Measurements from ENCODE around the gene THSD4.
"Not testable (repeated sequence)": the region's sequence is repeated elsewhere in the genome, so short reads cannot be mapped to it uniquely, and the experiment has no call there.

THSD4 gene

GRCh38 chr15:71151081-71151480 is 35.8 kb downstream of the THSD4 start:
- no peak for DNase-seq

- no peak for DNase-seq
These were observed 37.3 kb downstream of the THSD4 start for GRCh38 chr15:71152542-71152941.

- no peak for DNase-seq
These were observed 38.7 kb downstream of the THSD4 start for GRCh38 chr15:71153823-71154524.

DNA sequence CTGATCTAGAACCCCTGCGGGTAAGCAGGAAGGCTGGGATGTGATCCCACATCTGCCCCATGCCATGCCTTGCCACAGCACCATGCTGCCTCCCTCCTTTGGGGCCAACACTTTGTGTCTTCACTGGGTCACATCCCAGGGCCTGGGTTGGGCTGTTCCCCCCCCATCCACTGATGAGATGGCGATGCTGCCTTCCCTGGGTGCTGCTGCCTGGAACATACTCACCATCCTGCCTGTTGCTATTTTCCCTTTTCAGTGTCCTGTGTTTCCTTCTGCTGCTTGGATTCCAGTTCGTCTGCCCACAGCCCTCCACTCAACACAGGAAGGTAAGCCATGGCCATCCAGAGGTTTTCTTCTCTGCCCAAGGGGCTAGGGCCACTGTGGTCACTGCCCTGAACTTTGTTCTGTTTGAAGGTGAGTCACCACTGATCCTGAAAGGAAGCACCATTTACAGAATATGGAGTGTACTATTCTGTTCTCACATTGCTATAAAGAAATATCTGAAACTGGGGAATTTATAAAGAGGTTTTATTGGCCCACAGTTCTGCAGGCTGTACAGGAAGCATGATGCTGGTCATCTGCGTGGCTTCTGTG is 39.4 kb downstream of the THSD4 start:
- no peak for DNase-seq

DNA sequence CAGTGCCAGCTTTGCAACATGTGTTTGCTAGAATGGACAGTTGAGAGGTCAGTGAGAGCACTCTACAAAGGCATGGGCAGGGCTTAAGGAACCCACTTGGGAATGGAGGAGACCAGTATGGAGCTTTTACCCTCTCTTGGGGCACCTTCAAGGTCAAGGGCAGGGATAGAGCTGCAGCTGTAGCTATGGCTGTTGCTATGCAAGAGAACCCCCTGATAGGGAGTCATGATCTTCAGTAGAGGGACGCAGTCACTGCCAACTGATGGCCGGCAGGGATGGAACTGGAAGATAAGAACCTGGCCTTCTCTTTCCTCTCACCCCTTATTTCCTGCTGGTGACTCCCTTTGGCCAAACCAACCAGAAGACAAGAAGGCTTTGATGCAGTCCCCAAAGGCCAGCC is 40.3 kb downstream of the THSD4 start:
- no peak for DNase-seq

- DNase-seq: no peak
These were observed 45.7 kb downstream of the THSD4 start for GRCh38 chr15:71160976-71161375.

DNA sequence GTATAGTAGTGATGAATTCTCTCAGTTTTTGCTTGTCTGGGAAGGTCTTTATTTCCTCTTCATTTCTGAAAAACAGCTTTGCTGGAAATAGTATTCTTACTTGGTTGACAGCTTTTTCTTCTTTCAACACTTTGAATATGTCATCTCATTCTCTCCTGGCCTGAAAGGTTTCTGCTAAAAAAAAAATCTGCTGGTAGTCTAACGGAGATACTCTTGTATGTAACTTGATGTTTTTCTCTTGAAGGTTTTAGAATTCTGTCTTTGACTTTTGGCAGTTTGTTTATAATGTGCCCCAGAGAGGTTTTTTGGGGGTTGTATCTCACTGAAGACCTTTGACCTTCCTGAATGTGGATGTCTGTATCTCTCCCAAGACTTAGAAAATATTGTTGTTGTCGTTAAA is 47.0 kb downstream of the THSD4 start:
- no peak for DNase-seq

DNA sequence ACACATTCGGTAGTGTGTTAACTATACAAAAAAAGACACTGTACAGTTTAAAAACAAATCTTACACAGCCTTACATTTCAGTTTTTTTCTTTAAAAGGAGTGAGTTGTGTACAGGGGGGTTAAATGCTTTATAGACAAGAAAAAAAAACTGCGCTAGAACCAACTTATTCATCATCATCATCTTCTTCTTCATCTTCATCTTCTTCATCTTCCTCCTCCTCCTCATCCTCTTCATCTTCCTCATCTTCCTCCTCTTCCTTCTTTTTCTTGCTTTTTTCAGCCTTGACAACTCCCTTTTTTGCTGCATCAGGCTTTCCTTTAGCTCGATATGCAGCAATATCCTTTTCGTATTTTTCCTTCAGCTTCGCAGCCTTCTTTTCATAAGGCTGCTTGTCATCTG is 49.3 kb downstream of the THSD4 start:
- not testable (repeated sequence) for DNase-seq

DNA sequence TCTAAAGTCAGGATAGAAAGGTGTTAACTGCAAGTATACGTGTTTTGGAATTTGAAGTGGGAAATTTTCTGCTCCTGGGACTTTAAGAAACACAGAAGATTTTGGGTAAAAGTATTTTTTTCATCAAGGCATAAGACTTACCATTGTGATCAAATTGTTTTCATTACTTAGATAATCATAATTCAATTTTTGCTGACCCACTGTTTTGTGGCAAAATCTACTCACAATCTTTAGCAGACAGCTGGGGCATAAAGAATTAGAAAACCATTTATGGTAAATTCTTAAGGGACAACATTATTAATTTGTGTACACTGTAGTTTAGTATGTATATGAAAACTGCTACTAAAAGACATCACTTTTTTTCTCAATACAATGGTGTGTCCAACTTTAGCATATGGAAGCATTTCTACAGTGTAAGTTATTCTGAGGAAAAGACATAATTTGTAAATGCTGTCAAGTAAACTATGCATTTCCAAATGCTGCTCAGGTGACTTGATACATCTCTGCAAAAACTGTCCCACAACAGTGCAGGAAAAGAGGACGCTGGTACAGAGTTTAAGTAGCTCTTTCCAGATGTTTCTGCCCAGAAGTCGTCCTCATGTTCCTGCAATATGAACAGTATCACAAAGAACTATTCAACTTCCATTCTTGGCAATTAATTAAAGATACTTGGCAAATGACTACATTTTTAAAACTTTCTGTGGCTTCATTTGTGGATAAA is 52.3 kb downstream of the THSD4 start:
- DNase-seq: no peak

DNA sequence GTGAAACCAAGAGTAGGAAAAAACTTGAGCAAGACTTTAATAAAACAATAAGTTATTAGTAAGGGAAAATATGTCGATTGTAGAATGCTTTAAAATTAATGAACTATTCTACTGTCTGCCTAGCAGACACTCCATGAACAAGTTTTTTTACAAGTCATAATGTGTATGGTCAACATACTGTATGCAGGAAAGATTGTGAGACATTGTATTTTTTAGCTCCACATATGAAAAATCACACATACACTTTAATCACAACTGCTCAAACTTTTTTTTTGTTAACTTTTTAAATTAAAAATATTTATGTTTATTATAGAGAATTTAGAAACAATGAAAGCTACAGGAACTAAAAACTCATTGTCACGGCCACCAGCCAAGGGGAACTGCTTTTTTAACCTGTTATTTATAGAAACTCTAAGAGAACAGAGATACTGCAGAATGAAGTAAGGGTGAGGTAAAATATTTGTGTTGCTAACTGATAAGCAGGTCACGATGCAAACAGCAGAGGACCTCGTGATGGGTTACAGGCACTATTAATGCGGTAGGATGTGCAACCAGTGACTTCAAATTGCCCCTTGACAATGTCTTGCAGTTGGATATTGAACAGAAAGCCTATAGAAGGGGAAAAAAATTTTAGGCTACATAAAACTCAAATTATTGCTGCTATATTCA is 53.0 kb downstream of the THSD4 start:
- DNase-seq: no peak

GRCh38 chr15:71170163-71170562 is 54.9 kb downstream of the THSD4 start:
- DNase-seq: no peak

GRCh38 chr15:71171195-71171594 is 55.9 kb downstream of the THSD4 start:
- DNase-seq: no peak

DNA sequence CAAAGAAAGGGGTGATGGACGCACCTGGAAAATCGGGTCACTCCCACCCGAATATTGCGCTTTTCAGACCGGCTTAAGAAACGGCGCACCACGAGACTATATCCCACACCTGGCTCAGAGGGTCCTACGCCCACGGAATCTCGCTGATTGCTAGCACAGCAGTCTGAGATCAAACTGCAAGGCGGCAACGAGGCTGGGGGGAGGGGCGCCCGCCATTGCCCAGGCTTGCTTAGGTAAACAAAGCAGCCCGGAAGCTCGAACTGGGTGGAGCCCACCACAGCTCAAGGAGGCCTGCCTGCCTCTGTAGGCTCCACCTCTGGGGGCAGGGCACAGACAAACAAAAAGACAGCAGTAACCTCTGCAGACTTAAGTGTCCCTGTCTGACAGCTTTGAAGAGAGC is 59.1 kb downstream of the THSD4 start:
- DNase-seq: not testable (repeated sequence)

- no peak for DNase-seq
These were observed 65.9 kb downstream of the THSD4 start for GRCh38 chr15:71180986-71181853.

DNA sequence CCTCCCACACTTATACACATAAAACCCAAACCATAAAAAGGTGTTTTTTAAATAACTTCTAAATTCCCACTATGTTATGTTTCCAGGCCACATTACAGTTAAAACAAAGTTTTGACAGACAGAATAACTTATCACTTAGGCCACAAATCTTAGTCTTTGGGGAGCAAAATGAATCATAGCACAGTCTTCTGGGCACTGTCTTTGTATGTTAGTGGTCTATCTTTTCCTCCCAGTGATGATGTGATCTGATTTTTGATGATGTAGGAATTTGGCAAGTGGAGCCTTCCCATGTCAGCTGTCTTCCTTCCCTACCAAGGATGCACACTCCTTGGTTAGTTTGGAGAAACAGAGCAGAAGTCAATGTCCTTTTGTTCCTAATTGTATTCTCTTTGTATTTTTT is 67.3 kb downstream of the THSD4 start:
- no peak for DNase-seq

DNA sequence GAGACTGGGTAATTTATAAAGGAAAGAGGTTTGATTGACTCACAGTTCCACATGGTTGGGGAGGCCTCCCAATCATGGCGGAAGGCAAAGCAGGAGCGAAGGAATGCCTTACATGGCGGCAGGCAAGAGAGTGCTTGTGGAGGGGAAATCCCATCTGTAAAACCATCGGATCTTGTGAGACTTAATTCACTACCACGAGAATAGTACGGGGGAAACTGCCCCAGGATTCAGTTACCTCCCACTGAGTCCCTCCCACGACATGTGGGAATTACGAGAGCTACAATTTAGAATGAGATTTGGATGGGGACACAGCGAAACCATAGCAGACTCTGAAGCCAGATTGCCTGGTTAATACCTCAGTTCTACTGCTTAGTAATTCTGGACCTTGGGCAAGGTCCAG is 67.8 kb downstream of the THSD4 start:
- no peak for DNase-seq

DNA sequence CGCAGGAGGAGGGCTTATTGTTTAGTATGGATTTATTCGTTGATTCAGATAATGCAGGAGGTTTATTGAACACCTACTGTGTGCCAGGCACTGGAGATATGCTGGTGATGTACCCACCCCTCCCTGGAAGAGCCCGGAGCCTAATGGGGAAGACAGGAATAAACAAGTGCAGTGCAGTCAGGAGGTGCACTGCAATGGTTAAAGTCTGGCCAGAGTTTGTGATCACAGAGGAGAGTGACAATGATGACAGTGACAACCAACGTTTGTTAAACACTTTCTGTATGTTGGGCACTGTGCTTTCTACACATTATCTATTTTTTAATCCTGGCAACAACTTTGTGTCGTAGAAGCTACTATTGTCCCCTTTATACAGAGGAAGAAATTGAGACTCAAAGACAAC is 70.4 kb downstream of the THSD4 start:
- DNase-seq: no peak

- DNase-seq: no peak
These were observed 71.0 kb downstream of the THSD4 start for GRCh38 chr15:71186267-71186666.

GRCh38 chr15:71187078-71187477 is 71.8 kb downstream of the THSD4 start:
- DNase-seq: no peak

- DNase-seq: no peak
These were observed 72.3 kb downstream of the THSD4 start for GRCh38 chr15:71187526-71187925.

GRCh38 chr15:71189718-71190117 is 74.4 kb downstream of the THSD4 start:
- no peak for DNase-seq

GRCh38 chr15:71191296-71191695 is 76.0 kb downstream of the THSD4 start:
- no peak for DNase-seq

DNA sequence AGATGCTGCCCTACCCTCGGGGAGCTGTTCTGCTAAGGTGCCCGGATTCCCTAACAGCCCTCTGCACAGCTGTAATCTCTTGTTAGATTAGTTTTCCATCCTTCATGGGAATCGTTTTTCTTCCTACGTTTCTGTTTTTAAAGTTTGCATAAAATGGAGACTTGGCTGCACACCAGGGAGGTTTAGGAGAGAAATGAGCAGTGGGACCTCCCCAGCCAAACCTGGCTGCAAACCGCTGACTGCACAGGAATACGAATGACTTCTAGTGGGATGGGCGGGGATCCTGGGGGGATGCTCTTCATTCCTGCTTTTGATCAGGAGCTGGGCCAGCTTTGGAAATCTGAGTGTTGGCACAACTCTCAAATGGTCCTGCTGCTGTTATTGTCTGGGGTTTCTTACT is 77.5 kb downstream of the THSD4 start:
- no peak for DNase-seq
